ENCODE results near the gene AXL.
"Not testable (repeated sequence)": the region's sequence is repeated elsewhere in the genome, so short reads cannot be mapped to it uniquely, and the experiment has no call there.

Gene AXL

GRCh38 chr19:41206926-41207750 is 11.9 kb upstream of the AXL start:
- DNase-seq = no peak

- no peak for DNase-seq
Measured at GRCh38 chr19:41214161-41214560, 4.9 kb upstream of the AXL start.

- no peak for DNase-seq
Measured at GRCh38 chr19:41217741-41218140, 1.3 kb upstream of the AXL start.

GRCh38 chr19:41218249-41218614 is 791 bp upstream of the AXL start:
- DNase-seq = no peak

- DNase-seq = no peak
Measured at GRCh38 chr19:41219924-41220567, 1.0 kb downstream of the AXL start.

GRCh38 chr19:41220811-41221210 is 1.8 kb downstream of the AXL start:
- DNase-seq = no peak

- no peak for DNase-seq
Measured at GRCh38 chr19:41221514-41222205, 2.6 kb downstream of the AXL start.

GRCh38 chr19:41222240-41222639 is 3.2 kb downstream of the AXL start:
- DNase-seq = no peak

GRCh38 chr19:41223431-41224234 is 4.6 kb downstream of the AXL start:
- DNase-seq = no peak

GRCh38 chr19:41224632-41225031 is 5.6 kb downstream of the AXL start:
- no peak for DNase-seq

GRCh38 chr19:41225238-41226052 is 6.4 kb downstream of the AXL start:
- DNase-seq = no peak

GRCh38 chr19:41226053-41226873 is 7.2 kb downstream of the AXL start:
- DNase-seq = peak; percentile 40

GRCh38 chr19:41226874-41227390 is 7.9 kb downstream of the AXL start:
- no peak for DNase-seq

GRCh38 chr19:41228486-41228885 is 9.5 kb downstream of the AXL start:
- DNase-seq = no peak

- DNase-seq = not testable (repeated sequence)
Measured at GRCh38 chr19:41229338-41229737, 10.3 kb downstream of the AXL start.

GRCh38 chr19:41230067-41230857 is 11.2 kb downstream of the AXL start:
- no peak for DNase-seq

GRCh38 chr19:41232686-41233085 is 13.7 kb downstream of the AXL start:
- no peak for DNase-seq

- no peak for DNase-seq
Measured at GRCh38 chr19:41233748-41234240, 14.8 kb downstream of the AXL start.

GRCh38 chr19:41234512-41235168 is 15.6 kb downstream of the AXL start:
- no peak for DNase-seq

Data from central memory CD4-positive, alpha-beta T cell (primary cell).